HCT116 (cell line): Measurements from ENCODE around the gene SMIM14. TPM values are rescaled to one million over a fixed set of nuclear protein-coding genes. Genes with fewer than 3 reads are reported as not detected.

Experiments used
- ATAC-seq: fragments of 200-7000 bp; cut with Tn5 transposase; 2 replicates; pipeline ENCODE4 v1.9.1; 2020; ENCODE audit warnings: mild to moderate bottlenecking, moderate library complexity
- BruUV-seq: library from RNA; stranded (reverse); fragments of 400-500 nt; replicated peaks from 2 replicates; lab custom pipeline; 2021; lab: Mats Ljungman, UMichigan
- CTCF ChIA-PET: fragments of 300-600 bp; sonication (Branson Sonifier 250); formaldehyde crosslinking; loops from one replicate; lab custom pipeline; 2021; ENCODE audit warnings: antibody characterized with exemption; lab: Charles Lee
- POLR2A ChIA-PET: fragments of 300-600, 350-600 bp; sonication (Branson Sonifier 250); formaldehyde crosslinking; loops from one replicate; lab custom pipeline; 2021; ENCODE audit warnings: antibody characterized with exemption; lab: Charles Lee
- RAD21 ChIA-PET, 2 experiments: fragments of 300-600 bp; sonication (Branson Sonifier 250); formaldehyde crosslinking; loops; one replicate each; lab custom pipeline; 2023; ENCODE audit warnings: low total read pairs in 2 of 2; ENCODE audit not compliant: uncharacterized antibody in 2 of 2, unreplicated experiment in 2 of 2, low non-redundant PET in 1 of 2; lab: Charles Lee
- DNase-seq: peaks from one replicate; pipeline ENCODE4 v3.0.0-alpha.2; 2010; ENCODE audit warnings: low read depth, low spot score
- H2AFZ ChIP-seq: fragments of 200-600 bp; shearing (Covaris generic), sonication (generic); 2 replicates; pipeline ENCODE4 v1.6.1; 2017; ENCODE audit warnings: low read depth, mixed run types, mixed read lengths, antibody characterized with exemption, low read length; ENCODE audit not compliant: poor library complexity, severe bottlenecking
- H3K27ac ChIP-seq: 2 replicates; pipeline ENCODE4 v1.5.1; 2012; ENCODE audit warnings: low read depth, low read length
- H3K27me3 ChIP-seq: fragments of 200-600 bp; sonication (generic); 2 replicates; pipeline ENCODE4 v1.6.1; 2016; ENCODE audit warnings: mixed run types, low read length, mixed read lengths; ENCODE audit not compliant: insufficient read depth
- H3K36me3 ChIP-seq, 2 experiments: fragments of 200-500 bp in 1 of 2; fragments of 200-600 bp in 1 of 2; sonication (Bioruptor generic) in 1 of 2; sonication (generic) in 1 of 2; 2 replicates each; pipeline versions ENCODE4 v1.5.1 to v1.6.1; 2014 to 2016; ENCODE audit warnings: low read length in 2 of 2, inconsistent platforms in 1 of 2, mixed read lengths in 1 of 2, mixed run types in 1 of 2; ENCODE audit not compliant: insufficient read depth in 2 of 2, control insufficient read depth in 1 of 2
- H3K4me1 ChIP-seq, 2 experiments: fragments of 200-600 bp in 1 of 2; sonication (generic) in 1 of 2; 2 replicates each; pipeline versions ENCODE4 v1.5.1 to v1.6.1; 2012 to 2017; ENCODE audit warnings: low read length in 2 of 2, inconsistent platforms in 1 of 2, mild to moderate bottlenecking in 1 of 2, mixed read lengths in 1 of 2, mixed run types in 1 of 2, moderate library complexity in 1 of 2; ENCODE audit not compliant: insufficient read depth in 2 of 2, control insufficient read depth in 1 of 2
- H3K4me2 ChIP-seq: fragments of 200-600 bp; sonication (generic); 2 replicates; pipeline ENCODE4 v1.6.1; 2017; ENCODE audit warnings: mixed run types, low read length, mixed read lengths
- H3K4me3 ChIP-seq, 2 experiments: fragments of 200-600 bp in 1 of 2; sonication (generic) in 1 of 2; replicated peaks in 1 of 2; 2 replicates each; pipeline ENCODE4 v1.5.1; 2011 to 2016; ENCODE audit warnings: low read length in 2 of 2, control low read depth in 1 of 2, low read depth in 1 of 2, mild to moderate bottlenecking in 1 of 2, mixed read lengths in 1 of 2, mixed run types in 1 of 2
- H3K79me2 ChIP-seq: fragments of 200-600 bp; sonication (generic); 2 replicates; pipeline ENCODE4 v1.6.1; 2017; ENCODE audit warnings: mild to moderate bottlenecking, mixed run types, low read length, moderate library complexity, mixed read lengths; ENCODE audit not compliant: insufficient read depth
- H3K9ac ChIP-seq: fragments of 200-600 bp; sonication (generic); 2 replicates; pipeline ENCODE4 v1.6.1; 2016; ENCODE audit warnings: low read length, mixed read lengths
- H3K9me2 ChIP-seq: fragments of 200-600 bp; sonication (generic), shearing (Covaris generic); 2 replicates; pipeline ENCODE4 v1.6.1; 2017; ENCODE audit warnings: mixed run types, mild to moderate bottlenecking, moderate library complexity; ENCODE audit not compliant: insufficient read depth
- H3K9me3 ChIP-seq, 2 experiments: fragments of 200-500 bp in 1 of 2; fragments of 200-600 bp in 1 of 2; sonication (Bioruptor generic) in 1 of 2; sonication (generic) in 1 of 2; 2 replicates each; pipeline ENCODE4 v1.6.1; 2014 to 2017; ENCODE audit warnings: low read length in 2 of 2, mixed read lengths in 2 of 2, inconsistent platforms in 1 of 2, low read depth in 1 of 2, mild to moderate bottlenecking in 1 of 2, mixed run types in 1 of 2, moderate library complexity in 1 of 2; ENCODE audit not compliant: control insufficient read depth in 1 of 2, insufficient read depth in 1 of 2
- H4K20me1 ChIP-seq: fragments of 200-600 bp; sonication (generic), shearing (Covaris generic); 2 replicates; pipeline ENCODE4 v1.6.1; 2017; ENCODE audit warnings: mixed run types, mild to moderate bottlenecking, moderate library complexity; ENCODE audit not compliant: insufficient read depth
- CBX3 ChIP-seq: IDR thresholded peaks from 2 replicates; pipeline ENCODE4 v1.6.1; 2012; ENCODE audit warnings: low read depth
- CEBPB ChIP-seq: IDR thresholded peaks from 2 replicates; pipeline ENCODE4 v1.6.1; 2012; ENCODE audit warnings: low read depth
- ELF1 ChIP-seq: IDR thresholded peaks from 2 replicates; pipeline ENCODE4 v1.6.1; 2012; ENCODE audit warnings: low read depth, borderline replicate concordance
- EZH2 ChIP-seq: fragments of 200-600 bp; sonication (generic); IDR thresholded peaks from 2 replicates; pipeline ENCODE4 v1.6.1; 2017; ENCODE audit warnings: antibody characterized with exemption, mixed run types
- POLR2AphosphoS5 ChIP-seq: IDR thresholded peaks from 2 replicates; pipeline ENCODE4 v1.6.1; 2011; ENCODE audit warnings: mild to moderate bottlenecking, low read depth, low read length, moderate library complexity
- SIN3A ChIP-seq: IDR thresholded peaks from 2 replicates; pipeline ENCODE4 v1.6.1; 2012; ENCODE audit warnings: low read depth
- SP1 ChIP-seq: IDR thresholded peaks from 2 replicates; pipeline ENCODE4 v1.6.1; 2012; ENCODE audit warnings: low read depth
- YY1 ChIP-seq: IDR thresholded peaks from 2 replicates; pipeline ENCODE4 v1.6.1; 2011; ENCODE audit warnings: low read length, low read depth, moderate library complexity, mild to moderate bottlenecking; ENCODE audit not compliant: insufficient replicate concordance; ENCODE audit errors: extremely low read depth
- ZFX ChIP-seq: fragments of 450-650 bp; IDR thresholded peaks from 2 replicates; pipeline ENCODE4 v1.6.1; 2017
- ZNF274 ChIP-seq: fragments of 200-500 bp; sonication (Bioruptor generic); IDR thresholded peaks from 2 replicates; pipeline ENCODE4 v1.6.1; 2014; ENCODE audit warnings: mild to moderate bottlenecking, low read depth, low read length, inconsistent platforms
- intact Hi-C: fragments of 100-400 bp; cut with micrococcal nuclease; formaldehyde crosslinking; loops from 2 replicates; pipeline ENCODE4 v1.10.0; 2022
- total RNA-seq: library from RNA; stranded (reverse); gene quantifications from one replicate; pipeline ENCODE4 v1.2.1, GENCODE V29; 2021; ENCODE audit not compliant: unreplicated experiment
- TF ChIP-seq, protein P1 (sequence below): IDR thresholded peaks from 2 replicates; pipeline ENCODE4 v1.6.1; 2012; ENCODE audit warnings: low read depth
- TF ChIP-seq, protein P2 (sequence below), 3 experiments: fragments of 200-600 bp in 1 of 3; sonication (generic) in 1 of 3; IDR thresholded peaks in 2 of 3; conservative IDR thresholded peaks in 1 of 3; 2 replicates each; pipeline ENCODE4 v1.5.1; 2012 to 2017; ENCODE audit warnings: low read depth in 2 of 3, low read length in 2 of 3, antibody characterized with exemption in 1 of 3, borderline replicate concordance in 1 of 3, control low read depth in 1 of 3, mild to moderate bottlenecking in 1 of 3, mixed read lengths in 1 of 3, mixed run types in 1 of 3, moderate library complexity in 1 of 3; ENCODE audit not compliant: insufficient read depth in 1 of 3
- TF ChIP-seq, protein P3 (sequence below): IDR thresholded peaks from 2 replicates; pipeline ENCODE4 v1.6.1; 2011; ENCODE audit warnings: mild to moderate bottlenecking, low read length, moderate library complexity; ENCODE audit not compliant: insufficient replicate concordance; ENCODE audit errors: extremely low read depth

SMIM14 gene
- total RNA-seq, 1 experiment from 2014 or later = 21.6 TPM

DNA sequence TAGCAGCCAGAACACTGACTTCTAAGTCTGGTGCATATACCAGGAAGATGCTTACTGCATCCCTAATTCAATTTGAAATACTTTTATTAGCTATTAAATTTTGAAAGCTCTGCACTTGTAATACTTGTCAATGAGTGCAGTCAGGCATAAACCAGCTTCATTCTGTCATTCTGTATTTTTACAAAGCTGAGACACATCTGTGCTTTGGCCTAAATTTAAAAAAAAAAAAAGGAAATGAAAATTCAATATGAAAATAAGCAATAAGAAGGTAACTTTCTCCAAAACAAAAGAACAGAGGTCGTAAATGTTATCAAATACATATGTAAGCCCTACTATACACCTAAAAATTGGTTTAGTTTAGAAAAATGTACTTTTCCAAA lies 7.0 kb downstream of the SMIM14 start:
- Histone ChIP-seq H3K4me2 (no peak overlapping the region), H2AFZ (no peak overlapping the region), H3K4me1 (peaks cover 14 to 21% of the 10 kb centered on the region in 2 experiments), H4K20me1 (no peaks in the 10 kb centered on the region), H3K9me3 (no peaks in the 10 kb centered on the region), H3K36me3 (no peaks in the 10 kb centered on the region)
- POLR2A ChIA-PET = no interaction called here
- CTCF ChIA-PET = no interaction called here
- intact Hi-C loops = no loop called here
- TF ChIP-seq ZFX (no peak), SP1 (no peak), ELF1 (no peak)
- TF ChIP-seq, all 23 proteins: peak for 0
- Histone ChIP-seq H3K27me3 (no peaks in the 10 kb centered on the region), H3K4me3 (no peak overlapping the region), H3K27ac (no peak overlapping the region), H3K9ac (no peak overlapping the region), H3K79me2 (no peaks in the 10 kb centered on the region; the same call in 1 of the 2 replicates), H3K9me2 (no peaks in the 10 kb centered on the region)
- BruUV-seq = no TSS peak
- DNase-seq (no peak), ATAC-seq (no peak)
- RAD21 ChIA-PET = no interaction called here

DNA sequence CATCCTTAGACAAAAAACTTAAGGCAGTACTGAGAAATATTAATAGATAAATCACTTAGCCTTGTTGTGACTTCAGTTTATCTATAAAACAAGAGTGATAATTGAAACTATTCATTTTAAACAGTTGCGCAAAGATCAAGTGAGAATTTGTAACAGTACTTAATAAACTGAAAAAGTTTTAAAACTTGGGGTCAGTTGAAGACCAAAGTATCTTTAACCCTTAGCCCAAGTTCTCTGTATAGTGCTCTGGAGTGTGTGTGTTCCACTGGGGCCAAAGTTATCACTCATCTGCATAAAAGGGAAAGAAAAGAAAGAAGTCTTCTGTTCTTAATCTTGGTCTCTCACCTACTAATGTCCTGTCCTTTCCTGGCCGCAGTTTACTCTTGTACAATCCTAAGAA lies 11.3 kb downstream of the SMIM14 start:
- Histone ChIP-seq H3K27me3 (no peaks in the 10 kb centered on the region), H3K9ac (no peak overlapping the region), H3K4me2 (no peak overlapping the region), H3K36me3 (no peaks in the 10 kb centered on the region), H3K79me2 (no peaks in the 10 kb centered on the region), H3K9me3 (no peaks in the 10 kb centered on the region), H3K9me2 (no peaks in the 10 kb centered on the region), H4K20me1 (no peaks in the 10 kb centered on the region), H3K27ac (no peak overlapping the region), H3K4me1 (peaks cover 9 to 17% of the 10 kb centered on the region in 2 experiments), H2AFZ (no peak overlapping the region), H3K4me3 (no peak overlapping the region)
- DNase-seq = no peak
- no TSS peak for BruUV-seq
- CTCF ChIA-PET = no interaction called here
- intact Hi-C loops = no loop called here
- RAD21 ChIA-PET = no interaction called here
- no peak for ATAC-seq
- POLR2A ChIA-PET = no interaction called here
- TF ChIP-seq SIN3A (no peak), CBX3 (no peak), ELF1 (no peak), ZNF274 (no peak), CEBPB (no peak), SP1 (no peak), YY1 (no peak), POLR2AphosphoS5 (no peak), EZH2 (no peak)
- TF ChIP-seq, protein P1, sequence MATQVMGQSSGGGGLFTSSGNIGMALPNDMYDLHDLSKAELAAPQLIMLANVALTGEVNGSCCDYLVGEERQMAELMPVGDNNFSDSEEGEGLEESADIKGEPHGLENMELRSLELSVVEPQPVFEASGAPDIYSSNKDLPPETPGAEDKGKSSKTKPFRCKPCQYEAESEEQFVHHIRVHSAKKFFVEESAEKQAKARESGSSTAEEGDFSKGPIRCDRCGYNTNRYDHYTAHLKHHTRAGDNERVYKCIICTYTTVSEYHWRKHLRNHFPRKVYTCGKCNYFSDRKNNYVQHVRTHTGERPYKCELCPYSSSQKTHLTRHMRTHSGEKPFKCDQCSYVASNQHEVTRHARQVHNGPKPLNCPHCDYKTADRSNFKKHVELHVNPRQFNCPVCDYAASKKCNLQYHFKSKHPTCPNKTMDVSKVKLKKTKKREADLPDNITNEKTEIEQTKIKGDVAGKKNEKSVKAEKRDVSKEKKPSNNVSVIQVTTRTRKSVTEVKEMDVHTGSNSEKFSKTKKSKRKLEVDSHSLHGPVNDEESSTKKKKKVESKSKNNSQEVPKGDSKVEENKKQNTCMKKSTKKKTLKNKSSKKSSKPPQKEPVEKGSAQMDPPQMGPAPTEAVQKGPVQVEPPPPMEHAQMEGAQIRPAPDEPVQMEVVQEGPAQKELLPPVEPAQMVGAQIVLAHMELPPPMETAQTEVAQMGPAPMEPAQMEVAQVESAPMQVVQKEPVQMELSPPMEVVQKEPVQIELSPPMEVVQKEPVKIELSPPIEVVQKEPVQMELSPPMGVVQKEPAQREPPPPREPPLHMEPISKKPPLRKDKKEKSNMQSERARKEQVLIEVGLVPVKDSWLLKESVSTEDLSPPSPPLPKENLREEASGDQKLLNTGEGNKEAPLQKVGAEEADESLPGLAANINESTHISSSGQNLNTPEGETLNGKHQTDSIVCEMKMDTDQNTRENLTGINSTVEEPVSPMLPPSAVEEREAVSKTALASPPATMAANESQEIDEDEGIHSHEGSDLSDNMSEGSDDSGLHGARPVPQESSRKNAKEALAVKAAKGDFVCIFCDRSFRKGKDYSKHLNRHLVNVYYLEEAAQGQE = no peak
- TF ChIP-seq, protein P2, sequence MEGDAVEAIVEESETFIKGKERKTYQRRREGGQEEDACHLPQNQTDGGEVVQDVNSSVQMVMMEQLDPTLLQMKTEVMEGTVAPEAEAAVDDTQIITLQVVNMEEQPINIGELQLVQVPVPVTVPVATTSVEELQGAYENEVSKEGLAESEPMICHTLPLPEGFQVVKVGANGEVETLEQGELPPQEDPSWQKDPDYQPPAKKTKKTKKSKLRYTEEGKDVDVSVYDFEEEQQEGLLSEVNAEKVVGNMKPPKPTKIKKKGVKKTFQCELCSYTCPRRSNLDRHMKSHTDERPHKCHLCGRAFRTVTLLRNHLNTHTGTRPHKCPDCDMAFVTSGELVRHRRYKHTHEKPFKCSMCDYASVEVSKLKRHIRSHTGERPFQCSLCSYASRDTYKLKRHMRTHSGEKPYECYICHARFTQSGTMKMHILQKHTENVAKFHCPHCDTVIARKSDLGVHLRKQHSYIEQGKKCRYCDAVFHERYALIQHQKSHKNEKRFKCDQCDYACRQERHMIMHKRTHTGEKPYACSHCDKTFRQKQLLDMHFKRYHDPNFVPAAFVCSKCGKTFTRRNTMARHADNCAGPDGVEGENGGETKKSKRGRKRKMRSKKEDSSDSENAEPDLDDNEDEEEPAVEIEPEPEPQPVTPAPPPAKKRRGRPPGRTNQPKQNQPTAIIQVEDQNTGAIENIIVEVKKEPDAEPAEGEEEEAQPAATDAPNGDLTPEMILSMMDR (IDR thresholded peaks at IDR 0.05 in 2 of 3, conservative IDR thresholded peaks at IDR 0.05 in 1 of 3; ENCODE audit: borderline replicate concordance in 1 of 3, insufficient read depth in 1 of 3, low read depth in 2 of 3, low read length in 2 of 3) = no peak
- TF ChIP-seq, protein P3, sequence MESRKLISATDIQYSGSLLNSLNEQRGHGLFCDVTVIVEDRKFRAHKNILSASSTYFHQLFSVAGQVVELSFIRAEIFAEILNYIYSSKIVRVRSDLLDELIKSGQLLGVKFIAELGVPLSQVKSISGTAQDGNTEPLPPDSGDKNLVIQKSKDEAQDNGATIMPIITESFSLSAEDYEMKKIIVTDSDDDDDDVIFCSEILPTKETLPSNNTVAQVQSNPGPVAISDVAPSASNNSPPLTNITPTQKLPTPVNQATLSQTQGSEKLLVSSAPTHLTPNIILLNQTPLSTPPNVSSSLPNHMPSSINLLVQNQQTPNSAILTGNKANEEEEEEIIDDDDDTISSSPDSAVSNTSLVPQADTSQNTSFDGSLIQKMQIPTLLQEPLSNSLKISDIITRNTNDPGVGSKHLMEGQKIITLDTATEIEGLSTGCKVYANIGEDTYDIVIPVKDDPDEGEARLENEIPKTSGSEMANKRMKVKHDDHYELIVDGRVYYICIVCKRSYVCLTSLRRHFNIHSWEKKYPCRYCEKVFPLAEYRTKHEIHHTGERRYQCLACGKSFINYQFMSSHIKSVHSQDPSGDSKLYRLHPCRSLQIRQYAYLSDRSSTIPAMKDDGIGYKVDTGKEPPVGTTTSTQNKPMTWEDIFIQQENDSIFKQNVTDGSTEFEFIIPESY = no peak
